ENCODE data around the gene MACROD2. TPM values are rescaled to one million over a fixed set of nuclear protein-coding genes. Genes with fewer than 3 reads are reported as not detected.
A peak's percentile ranks its signal among the peaks of the same experiment; 100 is the strongest.

The MACROD2 gene
- total RNA-seq, 1 experiment from 2014 or later, result 1.6 TPM

- H3K4me1 Mint-ChIP-seq, result peaks cover 47 to 55% of the 10 kb centered on the region in 2 experiments
- no peak overlapping the region for H3T11ph ChIP-seq (ENCODE audit: low read length)
- H2AK5ac ChIP-seq (ENCODE audit: insufficient read length, low read length), result no peak overlapping the region
- H4K91ac ChIP-seq (ENCODE audit: insufficient read length, low read depth, low read length), result no peak overlapping the region
- no peaks in the 10 kb centered on the region for H3K27me3 ChIP-seq (ENCODE audit: insufficient read depth, low read length)
- H3K27me3 Mint-ChIP-seq (ENCODE audit: low read depth), result no peaks in the 10 kb centered on the region
- H3K36me3 Mint-ChIP-seq (ENCODE audit: insufficient read depth in 1 of 3, low read depth in 3 of 3), result no peaks in the 10 kb centered on the region; a peak in 1 of 7 replicates
- no peak overlapping the region for H3K18ac ChIP-seq (ENCODE audit: insufficient read length, low read depth, low read length)
- H4K5ac ChIP-seq (ENCODE audit: insufficient read length, low read depth, low read length), result no peak overlapping the region
- no peaks in the 10 kb centered on the region for H3K79me2 ChIP-seq (ENCODE audit: insufficient read depth, low read length)
- H2BK12ac ChIP-seq (ENCODE audit: insufficient read length, low read depth, low read length), result no peak overlapping the region
- no CpG with 5 or more reads among the region's 3 CpGs for WGBS (ENCODE audit: extremely low coverage, insufficient read length, low lambda C conversion rate)
- H3K79me1 ChIP-seq (ENCODE audit: insufficient read depth, low read depth, low read length, poor library complexity, severe bottlenecking), result no peaks in the 10 kb centered on the region
- no peak overlapping the region for H3K9ac ChIP-seq (ENCODE audit: extremely low read depth, insufficient read length, low read length)
- H3K4me3 Mint-ChIP-seq, result no peak overlapping the region
- DNase-seq, result no peak
- H4K20me1 ChIP-seq (ENCODE audit: control insufficient read depth, insufficient read depth, insufficient read length), result no peaks in the 10 kb centered on the region
- H3K23me2 ChIP-seq (ENCODE audit: insufficient read length, low read depth, low read length, poor library complexity, severe bottlenecking), result peaks cover 3% of the 10 kb centered on the region
- H2BK20ac ChIP-seq (ENCODE audit: low read depth, low read length, poor library complexity, severe bottlenecking), result no peak overlapping the region
- H3K9me3 Mint-ChIP-seq, result no peaks in the 10 kb centered on the region
- no peaks in the 10 kb centered on the region for H3K9me3 ChIP-seq (ENCODE audit: control insufficient read depth, low read depth, low read length)
- H2BK15ac ChIP-seq (ENCODE audit: low read depth, low read length), result no peak overlapping the region
- H3K27ac ChIP-seq (ENCODE audit: insufficient read length, low read depth, low read length), result no peak overlapping the region
- no peak overlapping the region for H2BK120ac ChIP-seq (ENCODE audit: low read depth, low read length, poor library complexity, severe bottlenecking)
- peak overlapping the region in 2 of 3 experiments; percentile 82 to 90; a peak in 3 of 7 replicates for H3K27ac Mint-ChIP-seq
- H3K23ac ChIP-seq (ENCODE audit: insufficient read length, low read depth, low read length), result no peak overlapping the region
- H4K8ac ChIP-seq (replicated peaks; ENCODE audit: insufficient read length, low read depth, low read length), result no peak overlapping the region
- TF ChIP-seq CTCF (conservative IDR thresholded peaks at IDR 0.05), result no peak
- H3K4ac ChIP-seq (ENCODE audit: low read depth, low read length), result no peak overlapping the region
- H2AFZ ChIP-seq (ENCODE audit: low read length), result no peak overlapping the region
- H3K4me1 ChIP-seq (ENCODE audit: insufficient read depth, low read length), result no peaks in the 10 kb centered on the region
- no peak overlapping the region for H3K56ac ChIP-seq (ENCODE audit: insufficient read length, low read depth, low read length)
- no peak overlapping the region for H3K14ac ChIP-seq (ENCODE audit: insufficient read depth, low read length)
- no peak overlapping the region for H2BK5ac ChIP-seq (ENCODE audit: insufficient read length, low read length)
- H3K4me2 ChIP-seq (ENCODE audit: insufficient read depth, insufficient read length, low read length), result no peak overlapping the region
These were observed 923.7 kb downstream of the MACROD2 start for GRCh38 chr20:14918976-14919375.

Measured in H9 (cell line).